Lower leg skin (tissue), 3 donors: Measurements from ENCODE around the gene CLNS1A.

ENCODE experiments used
- POLR2A ChIP-seq, 2 donors: fragments of 450-650 bp; IDR thresholded peaks; one replicate each; pipeline ENCODE4 v1.6.1; 2016 to 2017; ENCODE audit warnings: antibody characterized with exemption in 2 of 2, mild to moderate bottlenecking in 1 of 2, moderate library complexity in 1 of 2
- TF ChIP-seq, protein P1 (sequence below), 3 donors: fragments of 450-650 bp; IDR thresholded peaks; one replicate each; pipeline ENCODE4 v1.5.1; 2016; ENCODE audit warnings: antibody characterized with exemption in 3 of 3, mild to moderate bottlenecking in 3 of 3, moderate library complexity in 2 of 3

DNA sequence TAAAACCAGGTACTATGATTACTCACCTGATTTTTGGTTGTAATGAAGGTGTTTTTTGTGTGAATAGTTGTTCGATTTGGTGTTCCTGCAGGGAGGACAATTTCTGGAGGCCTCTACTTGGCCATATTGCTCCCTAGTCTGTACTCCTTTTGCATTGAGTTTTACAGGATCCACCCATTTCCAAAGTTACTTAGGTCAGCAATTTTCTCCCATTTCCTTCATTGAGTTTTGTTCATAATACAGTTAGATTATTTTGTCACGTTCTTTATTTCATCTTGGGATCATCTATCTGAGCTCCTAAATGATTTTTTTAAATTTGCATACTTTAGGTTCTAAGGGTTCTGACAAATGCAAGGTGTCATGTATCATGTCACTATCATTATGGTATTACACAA, 67.9 kb downstream of the CLNS1A start:
- TF ChIP-seq, protein P1, sequence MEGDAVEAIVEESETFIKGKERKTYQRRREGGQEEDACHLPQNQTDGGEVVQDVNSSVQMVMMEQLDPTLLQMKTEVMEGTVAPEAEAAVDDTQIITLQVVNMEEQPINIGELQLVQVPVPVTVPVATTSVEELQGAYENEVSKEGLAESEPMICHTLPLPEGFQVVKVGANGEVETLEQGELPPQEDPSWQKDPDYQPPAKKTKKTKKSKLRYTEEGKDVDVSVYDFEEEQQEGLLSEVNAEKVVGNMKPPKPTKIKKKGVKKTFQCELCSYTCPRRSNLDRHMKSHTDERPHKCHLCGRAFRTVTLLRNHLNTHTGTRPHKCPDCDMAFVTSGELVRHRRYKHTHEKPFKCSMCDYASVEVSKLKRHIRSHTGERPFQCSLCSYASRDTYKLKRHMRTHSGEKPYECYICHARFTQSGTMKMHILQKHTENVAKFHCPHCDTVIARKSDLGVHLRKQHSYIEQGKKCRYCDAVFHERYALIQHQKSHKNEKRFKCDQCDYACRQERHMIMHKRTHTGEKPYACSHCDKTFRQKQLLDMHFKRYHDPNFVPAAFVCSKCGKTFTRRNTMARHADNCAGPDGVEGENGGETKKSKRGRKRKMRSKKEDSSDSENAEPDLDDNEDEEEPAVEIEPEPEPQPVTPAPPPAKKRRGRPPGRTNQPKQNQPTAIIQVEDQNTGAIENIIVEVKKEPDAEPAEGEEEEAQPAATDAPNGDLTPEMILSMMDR (IDR thresholded peaks at IDR 0.05) = no peak
- TF ChIP-seq POLR2A (IDR thresholded peaks at IDR 0.05) = no peak
